Peyer's patch (tissue), 4 donors: ENCODE data around the gene EEF2.

Source experiments
- CTCF ChIP-seq, 6 experiments: fragments of 450-650 bp in 4 of 6; fragments of 200-600 bp in 2 of 6; sonication (generic) in 1 of 6; IDR thresholded peaks; one replicate each; pipeline ENCODE4 v1.5.1; 2017 to 2019; ENCODE audit warnings: antibody characterized with exemption in 6 of 6, mild to moderate bottlenecking in 3 of 6, moderate library complexity in 1 of 6
- POLR2A ChIP-seq, 2 donors: fragments of 450-650 bp; IDR thresholded peaks; one replicate each; pipeline ENCODE4 v1.5.1; 2017; ENCODE audit warnings: antibody characterized with exemption in 2 of 2, mild to moderate bottlenecking in 2 of 2, moderate library complexity in 2 of 2

- TF ChIP-seq POLR2A (IDR thresholded peaks at IDR 0.05), result no peak
- TF ChIP-seq CTCF (IDR thresholded peaks at IDR 0.05), result no peak
Measured at GRCh38 chr19:3979289-3979673, 6.0 kb downstream of the EEF2 start.
